Spleen (tissue), 7 donors: ENCODE measurements around the gene CHD2.

Experiments
- CTCF ChIP-seq, 11 experiments: fragments of 200-600 bp in 7 of 11; fragments of 450-650 bp in 4 of 11; sonication (generic) in 4 of 11; IDR thresholded peaks in 8 of 11; conservative IDR thresholded peaks in 3 of 11; 1 replicate in 7 of 11; 2 replicates in 4 of 11; pipeline versions ENCODE4 v1.4.0 to v1.8.0; 2016 to 2021; ENCODE audit warnings: antibody characterized with exemption in 11 of 11, inconsistent platforms in 4 of 11, mild to moderate bottlenecking in 1 of 11
- POLR2A ChIP-seq, 3 donors: fragments of 450-650 bp; IDR thresholded peaks; one replicate each; pipeline ENCODE4 v1.5.1; 2017; ENCODE audit warnings: antibody characterized with exemption in 3 of 3, mild to moderate bottlenecking in 1 of 3
- donor health status: DM: no; HTN: no; CAD: no; lungs with moderate emphysema.
- donor health status: DM: no; HTN: no; CAD: no.
- donor health status: DM: no; HTN: no; CAD: no.

- no peak for TF ChIP-seq CTCF (IDR thresholded peaks at IDR 0.05 in 8 of 11, conservative IDR thresholded peaks at IDR 0.05 in 3 of 11)
- TF ChIP-seq POLR2A (IDR thresholded peaks at IDR 0.05), result no peak
Observed at GRCh38 chr15:92984161-92984560, 84.0 kb downstream of the CHD2 start.
